Right ventricle myocardium superior (tissue), 1 donor: ENCODE measurements around the gene DDN. TPM values are rescaled to one million over a fixed set of nuclear protein-coding genes. Genes with fewer than 3 reads are reported as not detected.

Experiments used
- ATAC-seq: fragments of 200-7000 bp; cut with Tn5 transposase; one replicate; pipeline ENCODE4 v1.9.1; 2020; ENCODE audit warnings: mild to moderate bottlenecking; ENCODE audit not compliant: poor library complexity
- DNase-seq: peaks from one replicate; pipeline ENCODE4 v3.0.0-alpha.2; 2020
- intact Hi-C: fragments of 100-400 bp; cut with DNase I; formaldehyde crosslinking; loops from one replicate; pipeline ENCODE4 v1.11.2; 2022
- total RNA-seq: library from RNA; stranded (reverse); fragmentation: NEBNext Ultra II Directional; extraction: Animal tissue kit (Norgen Biotek cat#: 25700); gene quantifications from one replicate; pipeline ENCODE4 v1.2.1, GENCODE V29; 2021
- donor health status: DM: no; HTN: yes; CAD: no; lungs with severe emphysema.

Gene DDN
- total RNA-seq, 1 donor from 2014 or later: 0.78 TPM

GRCh38 chr12:48991247-48992050, 7.7 kb downstream of the DDN start:
- ATAC-seq: no peak
- intact Hi-C loops: no loop called here
- DNase-seq: no peak

GRCh38 chr12:48990552-48990951, 8.6 kb downstream of the DDN start:
- intact Hi-C loops: no loop called here
- ATAC-seq: no peak
- DNase-seq: no peak

DNA sequence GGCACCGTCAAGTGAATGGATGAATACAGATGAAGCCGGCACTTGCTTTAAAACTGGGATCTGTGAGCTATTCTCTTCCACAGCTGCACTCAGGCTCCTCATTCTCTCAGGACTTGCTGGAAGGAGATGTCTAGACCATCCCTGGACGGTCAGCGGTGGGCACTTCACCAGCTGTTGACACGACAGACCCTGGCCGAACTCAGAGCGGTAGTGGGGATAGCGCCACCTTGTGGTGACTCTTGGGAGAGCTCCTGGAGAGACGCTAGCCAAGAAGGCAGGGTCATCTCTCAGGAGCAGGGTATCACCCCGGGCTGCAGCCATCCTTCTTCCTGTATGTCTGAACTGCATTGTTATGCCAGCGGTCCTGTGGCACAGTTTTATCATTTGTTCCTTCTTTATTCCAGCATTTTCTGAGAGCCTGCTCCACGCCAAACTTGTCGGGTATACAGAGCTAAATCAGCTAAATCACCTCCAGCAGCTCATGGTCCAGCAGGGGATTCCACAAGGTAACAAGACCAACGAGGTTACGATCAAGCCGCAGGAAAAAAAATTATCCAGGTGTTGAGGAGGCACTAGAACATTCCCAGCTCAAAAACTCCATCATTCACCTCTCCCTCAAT, 11.0 kb downstream of the DDN start:
- ATAC-seq (peak; percentile 70), DNase-seq (peak; percentile 79)
- intact Hi-C loops: no loop called here

- no peak for DNase-seq
- intact Hi-C loops: no loop called here
These were observed 12.4 kb downstream of the DDN start for GRCh38 chr12:48986720-48987291.

DNA sequence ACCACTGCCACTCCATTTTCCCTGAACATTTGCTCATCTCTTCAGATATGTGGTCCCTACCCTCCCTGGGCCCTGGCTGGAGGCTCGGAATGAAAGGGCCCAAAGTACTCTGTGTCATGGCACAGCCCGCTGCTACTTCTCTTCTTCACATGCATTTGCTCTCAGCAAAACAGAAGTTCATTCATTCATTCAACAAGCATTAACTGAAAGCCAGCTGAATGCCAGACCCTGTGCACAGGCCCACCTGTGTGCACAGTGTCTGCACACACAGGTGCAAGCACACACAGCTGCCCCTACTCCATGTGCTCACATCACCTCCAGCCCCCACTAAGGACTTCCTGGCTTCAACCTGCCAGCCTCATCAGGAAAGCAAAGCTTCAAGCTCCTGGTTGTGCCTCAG, 13.3 kb downstream of the DDN start:
- DNase-seq (no peak), ATAC-seq (no peak)
- intact Hi-C loops: no loop called here

More at GRCh38 chr12:48986720-48987291, 12.4 kb downstream of the DDN start:
- ATAC-seq: no peak

DNA sequence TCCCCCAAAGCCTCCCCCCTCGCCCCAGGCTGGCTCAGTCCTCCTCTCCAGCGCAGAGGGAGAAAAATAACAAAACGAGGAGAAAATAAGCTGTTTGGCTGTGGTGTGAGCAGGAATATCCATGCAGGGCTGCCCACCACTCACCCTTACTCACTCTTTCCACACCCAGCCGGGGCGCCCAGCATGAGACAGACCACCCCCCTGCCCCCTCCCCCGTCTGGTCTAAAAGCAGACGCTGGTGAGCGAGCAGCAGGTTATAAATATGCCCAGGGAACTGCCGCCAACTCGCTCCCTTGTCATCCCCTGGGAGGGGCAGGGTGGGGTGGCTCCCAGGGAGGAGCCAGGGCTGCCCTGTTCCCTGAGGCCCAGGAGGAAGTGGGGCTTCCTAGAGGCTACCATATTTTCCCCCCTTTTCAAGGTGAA, 13.7 kb downstream of the DDN start:
- ATAC-seq (peak; percentile 88), DNase-seq (peak; percentile 75)
- intact Hi-C loops: no loop called here

DNA sequence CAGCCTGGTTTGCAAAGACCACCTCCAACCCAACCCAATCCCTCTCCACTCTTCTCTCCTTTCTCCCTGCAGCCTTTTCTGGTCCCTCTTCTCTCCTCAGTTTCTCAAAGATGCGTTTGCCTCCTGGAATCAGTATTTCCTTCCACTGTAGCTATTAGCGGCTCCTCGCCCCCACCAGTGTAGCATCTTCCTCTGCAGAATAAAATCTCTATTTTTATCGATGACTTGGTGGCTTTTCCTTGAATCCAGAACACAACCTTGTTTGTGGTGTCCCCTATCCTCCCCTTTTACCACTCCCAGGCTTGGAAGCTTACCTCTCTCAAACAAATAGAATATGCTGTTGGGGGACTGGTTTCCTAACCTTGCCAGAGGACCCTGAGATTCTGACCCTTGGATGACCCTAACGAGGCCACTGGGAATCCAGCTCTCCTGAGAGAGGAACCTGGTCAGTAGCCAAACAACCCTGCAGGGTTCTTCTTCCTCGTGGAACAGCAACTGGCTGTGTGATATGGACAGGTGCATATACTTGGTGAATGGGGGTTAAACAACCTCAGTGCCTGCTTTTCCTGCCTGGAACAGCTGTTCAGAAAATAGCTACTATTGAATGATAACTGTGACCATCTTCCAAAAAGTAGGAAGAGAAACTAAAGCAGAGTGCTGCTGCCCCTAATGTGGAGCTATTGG, 16.6 kb downstream of the DDN start:
- ATAC-seq (no peak), DNase-seq (no peak)
- intact Hi-C loops: no loop called here

DNA sequence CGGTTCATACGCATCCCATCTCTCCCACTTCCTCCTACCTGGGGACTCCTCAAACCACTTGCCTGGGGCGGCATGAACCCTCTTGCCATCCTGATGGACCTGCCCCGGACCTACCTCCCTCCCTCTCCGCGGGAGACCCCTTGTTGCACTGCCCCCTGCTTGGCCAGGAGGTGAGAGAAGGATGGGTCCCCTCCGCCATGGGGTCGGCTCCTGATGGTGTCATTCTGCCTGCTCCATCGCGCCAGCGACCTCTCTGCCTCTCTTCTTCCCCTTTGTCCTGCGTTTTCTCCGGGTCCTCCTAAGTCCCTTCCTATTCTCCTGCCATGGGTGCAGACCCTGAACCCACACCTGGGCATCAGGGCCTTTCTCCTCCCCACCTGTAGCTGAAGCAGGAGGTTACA, 17.4 kb downstream of the DDN start:
- ATAC-seq (no peak), DNase-seq (no peak)
- intact Hi-C loops: no loop called here

DNA sequence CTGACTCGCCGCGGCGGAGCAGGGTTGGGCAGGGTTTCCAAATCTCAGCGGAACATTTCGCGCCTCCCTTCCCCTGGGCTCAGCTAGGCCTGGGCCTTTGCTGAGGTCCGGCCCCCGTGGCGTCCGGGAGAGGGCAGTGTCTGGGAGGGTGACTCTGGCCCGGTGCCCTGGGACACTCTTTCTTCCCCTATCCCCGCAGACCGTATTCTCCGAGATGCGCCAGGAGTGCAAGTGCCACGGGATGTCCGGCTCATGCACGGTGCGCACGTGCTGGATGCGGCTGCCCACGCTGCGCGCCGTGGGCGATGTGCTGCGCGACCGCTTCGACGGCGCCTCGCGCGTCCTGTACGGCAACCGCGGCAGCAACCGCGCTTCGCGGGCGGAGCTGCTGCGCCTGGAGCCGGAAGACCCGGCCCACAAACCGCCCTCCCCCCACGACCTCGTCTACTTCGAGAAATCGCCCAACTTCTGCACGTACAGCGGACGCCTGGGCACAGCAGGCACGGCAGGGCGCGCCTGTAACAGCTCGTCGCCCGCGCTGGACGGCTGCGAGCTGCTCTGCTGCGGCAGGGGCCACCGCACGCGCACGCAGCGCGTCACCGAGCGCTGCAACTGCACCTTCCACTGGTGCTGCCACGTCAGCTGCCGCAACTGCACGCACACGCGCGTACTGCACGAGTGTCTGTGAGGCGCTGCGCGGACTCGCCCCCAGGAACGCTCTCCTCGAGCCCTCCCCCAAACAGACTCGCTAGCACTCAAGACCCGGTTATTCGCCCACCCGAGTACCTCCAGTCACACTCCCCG, 18.0 kb downstream of the DDN start:
- intact Hi-C loops: no loop called here
- ATAC-seq (peak; percentile 30), DNase-seq (no peak)

- intact Hi-C loops: no loop called here
- DNase-seq (no peak), ATAC-seq (peak; percentile 6)
These were observed 18.7 kb downstream of the DDN start for GRCh38 chr12:48980389-48980952.

DNA sequence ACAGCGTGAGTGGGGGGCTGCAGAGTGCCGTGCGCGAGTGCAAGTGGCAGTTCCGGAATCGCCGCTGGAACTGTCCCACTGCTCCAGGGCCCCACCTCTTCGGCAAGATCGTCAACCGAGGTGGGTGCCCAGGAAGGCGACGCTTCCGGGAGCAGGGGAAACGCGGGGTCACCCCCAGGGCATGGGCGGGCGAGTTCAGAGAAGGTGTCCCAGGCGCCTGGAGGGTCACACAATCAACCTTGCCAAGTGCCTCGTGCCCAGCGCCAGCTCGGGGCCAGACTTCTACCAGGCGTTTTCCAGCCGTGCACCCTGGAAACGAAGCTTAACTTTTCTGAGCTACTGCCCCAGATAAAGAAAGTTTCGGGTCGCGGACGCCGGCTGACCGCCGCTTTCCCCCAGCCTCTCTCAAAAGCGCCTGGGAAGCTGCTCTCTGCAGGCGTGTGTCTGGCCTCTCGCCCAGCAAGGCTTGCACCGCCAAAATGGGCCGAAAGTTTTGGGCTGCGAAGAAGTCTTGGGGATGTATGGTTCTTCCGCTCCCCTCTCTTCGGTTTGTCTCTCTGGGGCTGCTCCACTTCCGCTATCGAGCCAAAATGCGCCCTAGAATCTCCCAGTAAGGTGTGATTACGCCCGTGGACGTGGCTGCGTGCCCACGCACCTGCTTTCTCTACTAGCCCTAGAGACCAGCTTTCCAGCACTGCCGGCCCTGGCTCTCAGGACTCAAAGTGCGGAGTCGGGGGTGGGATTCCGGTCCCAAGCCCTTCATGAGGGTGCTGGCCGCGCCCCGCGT, 19.4 kb downstream of the DDN start:
- intact Hi-C loops: no loop called here
- no peak for DNase-seq
- no peak for ATAC-seq

GRCh38 chr12:48978741-48979601, 20.2 kb downstream of the DDN start:
- no peak for ATAC-seq
- intact Hi-C loops: no loop called here
- DNase-seq: no peak

- ATAC-seq (peak; percentile 25), DNase-seq (no peak)
- intact Hi-C loops: no loop called here
These were observed 20.9 kb downstream of the DDN start, which contains the start of gene WNT1 for GRCh38 chr12:48978291-48978740. Gene WNT1 (plus strand): TSS chr12:48978322. CDS start chr12:48978651, 329 bp downstream.

DNA sequence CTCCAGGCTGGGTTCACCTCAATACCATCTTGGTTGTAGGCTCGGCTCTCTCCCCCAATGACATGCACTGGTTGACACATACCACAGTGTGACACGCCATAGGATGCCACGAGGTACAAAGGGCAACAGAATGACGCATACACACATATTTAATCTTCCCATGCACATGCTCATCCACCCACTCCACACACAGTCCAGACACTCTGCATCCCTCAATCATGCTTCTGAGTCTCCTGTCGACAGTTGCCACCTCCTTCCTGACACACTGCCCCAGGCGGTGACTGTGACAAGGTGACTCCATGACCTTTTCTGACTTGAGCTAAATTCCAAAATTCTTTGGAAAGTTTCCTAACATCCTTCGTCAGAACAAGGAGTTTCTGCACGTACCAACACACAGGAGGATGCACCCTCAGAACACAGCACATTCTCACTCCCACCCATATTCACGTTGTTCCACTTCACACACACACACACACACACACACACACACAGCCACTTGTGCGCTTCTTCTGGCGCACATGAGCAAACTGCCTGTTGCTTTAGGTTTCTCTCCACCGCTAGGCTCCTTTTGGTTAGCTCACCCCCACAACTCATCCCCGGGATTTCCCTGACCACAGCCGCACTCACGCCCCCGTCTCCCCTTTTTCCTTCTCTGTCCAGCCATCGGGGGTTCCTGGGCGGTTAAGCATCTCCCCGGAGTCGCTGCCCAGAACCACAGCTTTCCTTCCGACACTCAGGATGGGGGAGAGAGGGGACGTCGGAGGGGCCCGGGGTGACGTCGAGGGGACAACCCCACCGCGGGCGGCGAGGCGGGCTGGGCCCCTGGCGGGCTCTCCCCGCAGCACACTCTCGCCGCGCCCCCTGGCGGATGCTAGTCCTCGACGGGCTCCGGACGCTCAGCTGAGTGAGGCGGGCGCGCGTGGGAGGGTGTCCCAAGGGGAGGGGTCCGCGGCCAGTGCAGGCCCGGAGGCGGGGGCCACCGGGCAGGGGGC, 21.6 kb downstream of the DDN start:
- DNase-seq (peak; percentile 83), ATAC-seq (peak; percentile 38)
- intact Hi-C loops: no loop called here

DNA sequence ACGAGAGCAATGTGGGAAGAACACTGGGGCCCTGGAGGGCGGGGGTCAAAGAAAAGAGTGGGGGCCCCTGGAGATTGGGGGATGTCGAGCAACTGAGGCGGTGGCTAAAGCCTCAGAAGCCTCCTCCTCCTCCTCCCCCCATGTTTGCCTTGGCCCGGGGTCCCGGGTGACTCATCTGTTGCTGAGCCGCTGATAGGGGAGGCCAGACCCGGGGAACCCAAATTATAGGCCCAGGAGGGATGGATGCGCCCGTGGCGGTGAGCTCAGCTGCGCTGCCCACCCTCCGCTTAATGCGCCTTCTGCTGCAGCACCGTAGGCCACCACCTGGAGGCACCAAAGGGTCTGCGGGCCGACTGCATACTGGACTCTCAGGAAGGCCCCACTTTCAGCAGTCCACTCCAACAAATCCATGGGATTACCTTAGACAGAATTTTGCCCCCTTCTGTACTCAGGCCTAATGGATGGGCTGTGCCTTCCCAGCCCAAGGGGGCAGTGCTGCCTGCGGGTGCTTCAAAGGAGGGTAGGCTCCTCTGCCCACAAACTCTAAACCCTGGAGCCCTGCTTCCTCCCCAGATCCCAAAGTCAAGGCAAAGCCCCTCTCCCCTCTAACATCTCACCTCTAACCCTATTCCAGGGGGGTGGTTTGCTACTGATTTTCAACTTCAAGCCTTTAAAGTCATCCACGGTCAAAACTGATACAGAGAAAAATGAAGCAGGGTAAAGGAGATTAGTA, 25.1 kb downstream of the DDN start:
- DNase-seq (peak; percentile 80), ATAC-seq (peak; percentile 47)
- intact Hi-C loops: no loop called here
